KMS-11 (cell line): Measurements from ENCODE around the gene TMEM208.

Source experiments
- H2AFZ ChIP-seq: fragments of 200-600 bp; sonication (generic); 2 replicates; pipeline ENCODE4 v1.6.1; 2016; ENCODE audit warnings: antibody characterized with exemption, mixed run types, low read depth
- H3K27ac ChIP-seq: fragments of 200-600 bp; sonication (generic); 2 replicates; pipeline ENCODE4 v1.6.1; 2016; ENCODE audit warnings: mild to moderate bottlenecking, mixed run types
- H3K27me3 ChIP-seq: fragments of 200-600 bp; sonication (generic); 2 replicates; pipeline ENCODE4 v1.6.1; 2017; ENCODE audit warnings: mild to moderate bottlenecking, low read depth, mixed run types, moderate library complexity; ENCODE audit not compliant: insufficient read depth
- H3K36me3 ChIP-seq: fragments of 200-600 bp; sonication (generic); 2 replicates; pipeline ENCODE4 v1.6.1; 2017; ENCODE audit warnings: mild to moderate bottlenecking, mixed run types; ENCODE audit not compliant: insufficient read depth
- H3K4me1 ChIP-seq: fragments of 200-600 bp; sonication (generic); 2 replicates; pipeline ENCODE4 v1.6.1; 2016; ENCODE audit warnings: mild to moderate bottlenecking, low read depth, mixed run types; ENCODE audit not compliant: poor library complexity, severe bottlenecking
- H3K4me2 ChIP-seq: fragments of 200-600 bp; sonication (generic); 2 replicates; pipeline ENCODE4 v1.7.0; 2016; ENCODE audit warnings: mild to moderate bottlenecking, mixed run types
- H3K4me3 ChIP-seq: fragments of 200-600 bp; sonication (generic); IDR thresholded peaks from 2 replicates; pipeline ENCODE4 v1.6.1; 2017; ENCODE audit warnings: low read depth, low read length, mixed read lengths; ENCODE audit not compliant: insufficient read depth
- H3K79me2 ChIP-seq: fragments of 200-600 bp; sonication (generic); 2 replicates; pipeline ENCODE4 v1.6.1; 2016; ENCODE audit warnings: low read depth, mixed run types; ENCODE audit not compliant: insufficient read depth
- H3K9ac ChIP-seq: fragments of 200-600 bp; sonication (generic); 2 replicates; pipeline ENCODE4 v1.6.1; 2016; ENCODE audit warnings: mild to moderate bottlenecking, mixed run types
- H4K20me1 ChIP-seq: fragments of 200-600 bp; sonication (generic); 2 replicates; pipeline ENCODE4 v1.6.1; 2016; ENCODE audit warnings: mild to moderate bottlenecking, mixed run types; ENCODE audit not compliant: insufficient read depth
- CTCF ChIP-seq: fragments of 200-600 bp; sonication (generic); conservative IDR thresholded peaks from 2 replicates; pipeline ENCODE4 v1.6.1; 2017; ENCODE audit warnings: low read depth, mild to moderate bottlenecking, antibody characterized with exemption, low read length, moderate library complexity, mixed read lengths

The TMEM208 gene

GRCh38 chr16:67184453-67184994 lies 42.4 kb upstream of the TMEM208 start:
- Histone ChIP-seq H3K4me1 (peaks cover 9% of the 10 kb centered on the region), H4K20me1 (no peaks in the 10 kb centered on the region), H3K27me3 (peaks cover 17% of the 10 kb centered on the region; the same call in 1 of the 2 replicates)

DNA sequence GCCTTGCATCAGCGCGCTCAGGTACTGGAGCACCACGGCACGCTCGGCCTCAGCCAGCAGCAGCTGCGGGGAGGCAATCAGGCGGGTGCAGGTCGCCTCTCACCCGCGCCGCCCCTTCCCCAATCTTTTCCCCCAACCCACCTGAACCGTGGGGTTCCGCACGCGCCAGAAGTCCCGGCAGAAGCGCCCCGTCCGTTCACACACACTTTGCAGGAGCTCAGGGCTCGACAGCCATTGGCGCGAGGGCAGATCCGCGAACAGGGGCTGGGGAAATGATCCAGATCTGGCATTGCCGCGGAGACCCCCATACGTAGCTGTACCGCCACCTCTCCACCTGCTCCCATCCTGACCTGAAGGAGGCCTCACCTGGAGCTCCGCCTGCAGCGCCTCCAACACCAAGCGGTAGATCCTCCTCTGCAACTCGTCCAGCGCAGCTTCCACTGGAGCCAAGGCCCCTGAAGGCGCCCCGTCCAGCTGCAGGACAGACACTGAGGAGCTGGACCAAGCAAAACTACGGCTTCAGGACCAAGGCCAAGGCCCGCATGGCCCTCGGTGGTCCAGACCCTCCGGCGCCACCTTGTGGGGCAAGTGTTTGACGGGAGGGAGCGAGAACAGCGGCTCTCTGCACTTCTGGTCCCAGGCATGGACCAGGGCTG lies 41.8 kb upstream of the TMEM208 start:
- no peak overlapping the region for H3K27ac ChIP-seq
- H2AFZ ChIP-seq: no peak overlapping the region
- no peak overlapping the region for H3K4me3 ChIP-seq

More at GRCh38 chr16:67184453-67184994, 42.4 kb upstream of the TMEM208 start:
- H3K27ac ChIP-seq: no peak overlapping the region
- no peaks in the 10 kb centered on the region for H3K79me2 ChIP-seq
- H3K4me2 ChIP-seq: peak overlapping the region; percentile 97
- TF ChIP-seq CTCF: no peak
- peak overlapping the region; percentile 55 for H2AFZ ChIP-seq
- H3K9ac ChIP-seq: 0 out of 2 replicates have a peak overlapping the region, but pooled peaks have one; percentile 61
- no peaks in the 10 kb centered on the region for H3K36me3 ChIP-seq
- no peak overlapping the region for H3K4me3 ChIP-seq

DNA sequence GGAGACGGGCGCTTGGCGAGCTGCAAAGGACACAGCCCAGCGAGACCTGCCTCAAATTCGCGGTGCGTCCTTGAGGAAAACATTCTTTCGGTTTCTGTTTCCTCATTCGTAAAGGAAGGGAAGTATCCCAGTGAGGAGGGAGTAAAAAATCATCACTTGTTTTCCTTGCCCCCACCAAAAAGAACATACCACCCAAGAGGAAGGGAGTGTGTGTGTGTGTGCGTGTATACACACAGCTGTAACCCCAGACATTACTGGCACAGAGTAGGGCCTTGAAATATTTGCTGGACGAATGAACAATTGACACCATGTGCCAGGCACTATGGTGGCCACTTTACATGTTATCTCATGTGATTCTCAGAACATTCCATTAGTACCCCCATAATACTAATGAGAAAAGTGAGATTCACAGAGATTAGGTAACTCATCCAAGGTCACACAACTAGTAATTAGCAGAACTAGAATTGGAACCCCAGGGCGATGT lies 41.2 kb upstream of the TMEM208 start:
- Histone ChIP-seq H2AFZ (no peak overlapping the region), H3K4me1 (peaks cover 9% of the 10 kb centered on the region), H3K27me3 (peaks cover 17% of the 10 kb centered on the region; the same call in 1 of the 2 replicates), H3K79me2 (no peaks in the 10 kb centered on the region), H3K27ac (no peak overlapping the region), H3K4me3 (no peak overlapping the region), H3K9ac (no peak overlapping the region), H3K36me3 (no peaks in the 10 kb centered on the region), H4K20me1 (no peaks in the 10 kb centered on the region), H3K4me2 (no peak overlapping the region; the same call in 1 of the 2 replicates)
- TF ChIP-seq CTCF: peak; percentile 59

More for the DNA sequence above, 41.8 kb upstream of the TMEM208 start:
- no peaks in the 10 kb centered on the region for H3K79me2 ChIP-seq
- H3K4me1 ChIP-seq: peaks cover 9% of the 10 kb centered on the region
- H3K36me3 ChIP-seq: no peaks in the 10 kb centered on the region
- H4K20me1 ChIP-seq: no peaks in the 10 kb centered on the region
- peak; percentile 73 for TF ChIP-seq CTCF
- no peak overlapping the region for H3K9ac ChIP-seq
- peak overlapping the region; percentile 97; the same call in 1 of the 2 replicates for H3K4me2 ChIP-seq
- H3K27me3 ChIP-seq: peaks cover 17% of the 10 kb centered on the region; the same call in 1 of the 2 replicates

DNA sequence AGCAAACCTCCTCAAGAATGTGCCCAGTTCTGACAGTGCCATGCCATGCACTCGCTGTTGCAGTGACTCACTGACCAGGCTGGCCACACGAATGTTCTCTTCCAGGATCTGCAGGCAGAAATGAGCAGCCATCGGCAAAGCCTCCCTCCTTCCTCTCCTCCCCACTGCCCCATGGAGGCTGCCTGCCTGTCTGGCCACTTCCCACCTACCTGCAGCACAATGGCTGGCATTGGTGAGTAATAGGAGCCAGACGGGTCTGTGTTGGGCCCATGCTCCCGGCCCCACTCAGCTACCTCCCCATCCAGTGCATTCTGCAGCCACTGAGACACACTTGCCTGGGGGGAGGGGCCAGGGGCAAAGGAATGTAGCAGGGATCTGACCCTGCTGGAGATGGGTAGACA lies 40.4 kb upstream of the TMEM208 start:
- Histone ChIP-seq H4K20me1 (no peaks in the 10 kb centered on the region), H3K4me1 (peaks cover 12% of the 10 kb centered on the region), H3K27me3 (peaks cover 17% of the 10 kb centered on the region; the same call in 1 of the 2 replicates), H3K4me2 (no peak overlapping the region), H3K4me3 (no peak overlapping the region), H3K79me2 (no peaks in the 10 kb centered on the region), H3K36me3 (no peaks in the 10 kb centered on the region), H3K9ac (no peak overlapping the region), H3K27ac (no peak overlapping the region), H2AFZ (no peak overlapping the region)
- TF ChIP-seq CTCF: no peak
